GM12878 (cell line): ENCODE data around the gene METTL23. TPM values are rescaled to one million over a fixed set of nuclear protein-coding genes. Genes with fewer than 3 reads are reported as not detected.

Source experiments
- ATAC-seq: fragments of 200-7000 bp; cut with Tn5 transposase; 3 replicates; pipeline ENCODE4 v1.9.1; 2020; ENCODE audit warnings: mild to moderate bottlenecking, moderate library complexity
- BruUV-seq: library from RNA; stranded (reverse); fragments of 400-500 nt; replicated peaks from 2 replicates; lab custom pipeline; 2021; lab: Mats Ljungman, UMichigan
- CTCF ChIA-PET: fragments of 300-600 bp; sonication (Branson Sonifier 250); formaldehyde crosslinking; extraction: SDS; loops from one replicate; lab custom pipeline; 2021; ENCODE audit warnings: inconsistent platforms; lab: Yijun Ruan, JAX
- POLR2A ChIA-PET: fragments of 350-600 bp; formaldehyde crosslinking; extraction: SDS; loops from one replicate; lab custom pipeline; 2021; ENCODE audit warnings: inconsistent platforms; lab: Charles Lee
- RAD21 ChIA-PET: fragments of 300-600 bp; sonication (Branson Sonifier 250); formaldehyde crosslinking; loops from one replicate; lab custom pipeline; 2023; ENCODE audit warnings: antibody characterized with exemption; ENCODE audit not compliant: unreplicated experiment; lab: Charles Lee
- SMC1A ChIA-PET: fragments of 300-600 bp; sonication (Branson Sonifier 250); formaldehyde crosslinking; loops from one replicate; lab custom pipeline; 2023; ENCODE audit not compliant: unreplicated experiment, uncharacterized antibody; lab: Charles Lee
- DNase-seq: peaks from one replicate; pipeline ENCODE4 v3.0.0-alpha.2; 2011; ENCODE audit warnings: low read depth, low spot score
- FAIRE-seq: peaks from 3 replicates; lab custom pipeline; 2011; peaks lifted over from hg19 to GRCh38; lab: Jason Lieb, UNC
- H2AFZ ChIP-seq: 2 replicates; pipeline ENCODE4 v1.6.0; 2011; ENCODE audit warnings: low read depth, low read length, control low read depth; ENCODE audit not compliant: control insufficient read depth
- H3K27ac ChIP-seq: 2 replicates; pipeline ENCODE4 v1.5.1; 2011; ENCODE audit warnings: control low read depth; ENCODE audit not compliant: control insufficient read depth, insufficient read depth
- H3K27me3 ChIP-seq, 2 experiments: replicated peaks in 1 of 2; 2 replicates each; pipeline versions ENCODE4 v1.6.0 to v1.6.1; 2011; ENCODE audit warnings: low read length in 1 of 2; ENCODE audit not compliant: control insufficient read depth in 2 of 2, insufficient read depth in 2 of 2
- H3K36me3 ChIP-seq, 2 experiments: 2 replicates each; pipeline ENCODE4 v1.5.1; 2011; ENCODE audit warnings: low read length in 1 of 2; ENCODE audit not compliant: control insufficient read depth in 2 of 2, insufficient read depth in 2 of 2
- H3K4me1 ChIP-seq: 2 replicates; pipeline ENCODE4 v1.6.1; 2011; ENCODE audit warnings: mild to moderate bottlenecking, low read length, moderate library complexity, mixed read lengths; ENCODE audit not compliant: control insufficient read depth, insufficient read depth
- H3K4me2 ChIP-seq: 2 replicates; pipeline ENCODE4 v1.6.0; 2011; ENCODE audit warnings: control low read depth; ENCODE audit not compliant: control insufficient read depth, insufficient read depth
- H3K4me3 ChIP-seq: fragments of 200-600 bp; sonication (generic); 2 replicates; pipeline ENCODE4 v1.5.1; 2016
- H3K79me2 ChIP-seq: 2 replicates; pipeline ENCODE4 v1.6.0; 2011; ENCODE audit warnings: low read length; ENCODE audit not compliant: control insufficient read depth, insufficient read depth
- H3K9ac ChIP-seq: 2 replicates; pipeline ENCODE4 v1.8.0; 2011; ENCODE audit warnings: low read length, control low read depth, mixed read lengths; ENCODE audit not compliant: control insufficient read depth, insufficient read depth
- H3K9me3 ChIP-seq: replicated peaks from 3 replicates; pipeline ENCODE4 v1.5.1; 2011; ENCODE audit warnings: mild to moderate bottlenecking, low read length; ENCODE audit not compliant: control insufficient read depth, insufficient read depth
- H4K20me1 ChIP-seq: 2 replicates; pipeline ENCODE4 v1.6.0; 2011; ENCODE audit not compliant: control insufficient read depth, insufficient read depth
- CBX5 ChIP-seq: sonication (generic); IDR thresholded peaks from 2 replicates; pipeline ENCODE4 v1.6.1; 2016; ENCODE audit warnings: low read depth, moderate library complexity, mild to moderate bottlenecking, inconsistent platforms
- CUX1 ChIP-seq: IDR thresholded peaks from 2 replicates; pipeline ENCODE4 v1.6.1; 2012; ENCODE audit warnings: improper control_type of control experiment, low read depth, low read length; ENCODE audit not compliant: insufficient replicate concordance
- EZH2 ChIP-seq: IDR thresholded peaks from 2 replicates; pipeline ENCODE4 v1.6.1; 2012; ENCODE audit warnings: low read depth, mild to moderate bottlenecking, control low read depth, inconsistent platforms, low read length, borderline replicate concordance; ENCODE audit not compliant: control insufficient read depth
- FOXM1 ChIP-seq: IDR thresholded peaks from 2 replicates; pipeline ENCODE4 v1.6.1; 2012; ENCODE audit warnings: low read depth, mild to moderate bottlenecking, inconsistent platforms, low read length, moderate library complexity
- KDM1A ChIP-seq: fragments of 200-600 bp; sonication (generic); IDR thresholded peaks from 2 replicates; pipeline ENCODE4 v1.6.1; 2016; ENCODE audit warnings: borderline replicate concordance
- LARP7 ChIP-seq: fragments of 450-650 bp; IDR thresholded peaks from 2 replicates; pipeline ENCODE4 v1.6.1; 2017; ENCODE audit warnings: mild to moderate bottlenecking
- MXI1 ChIP-seq: fragments of 150-350 bp; IDR thresholded peaks from 2 replicates; pipeline ENCODE4 v1.6.1; 2011; ENCODE audit warnings: low read depth, mild to moderate bottlenecking, inconsistent platforms, low read length, improper control_type of control experiment
- MYC ChIP-seq: IDR thresholded peaks from 2 replicates; pipeline ENCODE4 v1.6.1; 2011; ENCODE audit warnings: mild to moderate bottlenecking, low read length, moderate library complexity, inconsistent platforms; ENCODE audit not compliant: insufficient read depth, insufficient replicate concordance, insufficient read length, severe bottlenecking
- NFIC ChIP-seq: IDR thresholded peaks from 2 replicates; pipeline ENCODE4 v1.6.1; 2012; ENCODE audit warnings: low read depth, mild to moderate bottlenecking, inconsistent platforms, low read length, moderate library complexity
- NR2F1 ChIP-seq: fragments of 450-650 bp; conservative IDR thresholded peaks from 2 replicates; pipeline ENCODE4 v1.6.1; 2017; ENCODE audit warnings: mild to moderate bottlenecking
- PAX5 ChIP-seq: IDR thresholded peaks from 2 replicates; pipeline ENCODE4 v1.6.1; 2011; ENCODE audit warnings: low read depth, low read length, borderline replicate concordance
- PAX8 ChIP-seq: fragments of 450-650 bp; IDR thresholded peaks from 2 replicates; pipeline ENCODE4 v1.6.1; 2017; ENCODE audit warnings: mild to moderate bottlenecking, moderate library complexity
- POLR2AphosphoS2 ChIP-seq: IDR thresholded peaks from 2 replicates; pipeline ENCODE4 v1.6.1; 2011; ENCODE audit warnings: low read depth, mild to moderate bottlenecking, low read length, improper control_type of control experiment, moderate library complexity
- SMAD1 ChIP-seq: fragments of 450-650 bp; IDR thresholded peaks from 2 replicates; pipeline ENCODE4 v1.6.1; 2018; ENCODE audit warnings: mild to moderate bottlenecking, low read depth; ENCODE audit not compliant: partially characterized antibody
- SMAD5 ChIP-seq: IDR thresholded peaks from 2 replicates; pipeline ENCODE4 v1.6.1; 2016; ENCODE audit warnings: antibody characterized with exemption, low read depth
- SP1 ChIP-seq: IDR thresholded peaks from one replicate; pipeline ENCODE4 v1.6.1; 2011; ENCODE audit warnings: low read depth, low read length
- STAT3 ChIP-seq: IDR thresholded peaks from 2 replicates; pipeline ENCODE4 v1.6.1; 2011; ENCODE audit warnings: low read depth, low read length, improper control_type of control experiment
- ZNF622 ChIP-seq: fragments of 450-650 bp; IDR thresholded peaks from 2 replicates; pipeline ENCODE4 v1.6.1; 2017; ENCODE audit warnings: mild to moderate bottlenecking, inconsistent platforms
- ZSCAN29 ChIP-seq: fragments of 450-650 bp; IDR thresholded peaks from 2 replicates; pipeline ENCODE4 v1.6.1; 2017; ENCODE audit warnings: mild to moderate bottlenecking, moderate library complexity
- WGBS: methylation state at CpG from one replicate; pipeline ENCODE4 v1.1.6; 2016; ENCODE audit warnings: low lambda C conversion rate; ENCODE audit not compliant: insufficient replicate concordance, insufficient coverage; ENCODE audit errors: missing lambda C conversion rate; 5-methylcytosine and 5-hydroxymethylcytosine counted together
- in situ Hi-C: fragments of 300-500 bp; cut with MboI; formaldehyde crosslinking; loops from 9 replicates; pipeline ENCODE4 v1.14.3; 2018; ENCODE audit warnings: mixed read lengths
- intact Hi-C: fragments of 100-400 bp; cut with micrococcal nuclease; formaldehyde crosslinking; loops from one replicate; pipeline ENCODE4 v1.14.2; 2022; ENCODE audit not compliant: unreplicated experiment
- polyA plus RNA-seq, 11 experiments: library from polyadenylated mRNA; depleted of rRNA in 4 of 11; unstranded in 6 of 11; stranded (reverse) in 5 of 11; fragments of >200 nt; fragmentation: Nextera tagmentation in 4 of 11; fragmentation: Illumina TruSeq in 1 of 11; extraction: Ambion mirVana in 4 of 11; extraction: Trizol in 1 of 11; gene quantifications; 1 replicate in 1 of 11; 2 replicates in 10 of 11; pipeline versions ENCODE4 v1.2.1 to v1.2.3, GENCODE V29; 2011 to 2016; ENCODE audit warnings: inconsistent platforms in 2 of 11, missing spikeins in 2 of 11, low read depth in 1 of 11
- total RNA-seq, 4 experiments: library from RNA; depleted of rRNA in 3 of 4; stranded (reverse); fragments of >200 nt in 3 of 4; fragmentation: Illumina TruSeq in 1 of 4; extraction: Trizol in 1 of 4; gene quantifications; 2 replicates each; pipeline versions ENCODE4 v1.2.1 to v1.2.3, GENCODE V29; 2013 to 2021
- TF ChIP-seq, protein P1 (sequence below): fragments of 450-650 bp; IDR thresholded peaks from 2 replicates; pipeline ENCODE4 v1.6.1; 2016; ENCODE audit warnings: mild to moderate bottlenecking

METTL23 gene
- total and polyA plus RNA-seq, 10 of the 15 experiments (the other 5 are each of a cell fraction or from before 2014, with no cell fraction given), result 25.6 to 61.5 (median 30.9) TPM

DNA sequence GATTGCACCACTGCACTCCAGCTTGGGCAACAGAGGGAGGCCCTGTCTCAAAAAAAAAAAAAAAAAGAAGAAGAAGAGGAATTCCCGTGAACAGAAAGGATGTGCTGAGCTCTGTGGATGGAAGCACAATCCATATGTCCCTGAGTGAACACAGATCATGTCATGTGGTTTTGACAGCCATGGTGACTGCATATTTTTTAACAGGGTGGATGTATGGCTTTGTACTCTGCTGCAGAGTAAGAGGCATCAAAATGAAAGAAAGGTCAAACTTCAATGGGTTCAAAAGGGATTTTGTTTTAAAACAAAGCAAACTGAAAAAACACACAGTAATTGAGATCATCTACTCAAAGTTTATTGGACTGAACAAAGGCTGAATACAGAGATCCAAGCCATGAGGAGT, 47.4 kb upstream of the METTL23 start:
- Histone ChIP-seq H3K79me2 (no peaks in the 10 kb centered on the region), H3K27ac (no peak overlapping the region), H3K4me3 (no peak overlapping the region), H3K36me3 (no peaks in the 10 kb centered on the region), H3K9me3 (no peaks in the 10 kb centered on the region), H3K27me3 (peaks cover 0 to 5% of the 10 kb centered on the region in 2 experiments; a peak in 2 of 4 replicates), H2AFZ (no peak overlapping the region), H3K4me1 (no peaks in the 10 kb centered on the region), H3K4me2 (no peak overlapping the region), H4K20me1 (no peaks in the 10 kb centered on the region), H3K9ac (no peak overlapping the region)
- ATAC-seq (no peak), FAIRE-seq (no peak), DNase-seq (no peak)
- BruUV-seq, result no TSS peak
- 27% methylated on average over 1 of the region's 1 CpG for WGBS
- ChIA-PET SMC1A (no interaction called here), POLR2A (interaction anchor here (0.6 kb wide), 1 partner anchor 122 kb away, joined by 3 read pairs; no protein-coding TSS in a partner anchor), RAD21 (no interaction called here), CTCF (interaction anchor here (0.6 kb wide), 1 partner anchor 96 kb away, joined by 3 read pairs; no protein-coding TSS in a partner anchor)
- intact Hi-C loops, result no loop called here
- TF ChIP-seq LARP7 (no peak), PAX5 (no peak), SMAD1 (no peak), ZNF622 (no peak), FOXM1 (no peak), KDM1A (no peak), EZH2 (no peak), MXI1 (no peak), SP1 (no peak), PAX8 (no peak), ZSCAN29 (no peak), CBX5 (no peak), NR2F1 (no peak), CUX1 (no peak), SMAD5 (no peak), STAT3 (no peak), NFIC (no peak), MYC (no peak), POLR2AphosphoS2 (no peak)
- TF ChIP-seq, protein P1, sequence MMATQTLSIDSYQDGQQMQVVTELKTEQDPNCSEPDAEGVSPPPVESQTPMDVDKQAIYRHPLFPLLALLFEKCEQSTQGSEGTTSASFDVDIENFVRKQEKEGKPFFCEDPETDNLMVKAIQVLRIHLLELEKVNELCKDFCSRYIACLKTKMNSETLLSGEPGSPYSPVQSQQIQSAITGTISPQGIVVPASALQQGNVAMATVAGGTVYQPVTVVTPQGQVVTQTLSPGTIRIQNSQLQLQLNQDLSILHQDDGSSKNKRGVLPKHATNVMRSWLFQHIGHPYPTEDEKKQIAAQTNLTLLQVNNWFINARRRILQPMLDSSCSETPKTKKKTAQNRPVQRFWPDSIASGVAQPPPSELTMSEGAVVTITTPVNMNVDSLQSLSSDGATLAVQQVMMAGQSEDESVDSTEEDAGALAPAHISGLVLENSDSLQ, result no peak
- in situ Hi-C loops, result no loop called here
